H9 (cell line): ENCODE data around the gene CST5. TPM values are rescaled to one million over a fixed set of nuclear protein-coding genes. Genes with fewer than 3 reads are reported as not detected.
A peak's percentile ranks its signal among the peaks of the same experiment; 100 is the strongest.

ENCODE experiments used
- DNase-seq: peaks from one replicate; pipeline ENCODE4 v3.0.0-alpha.2; 2017
- H2AFZ ChIP-seq: one replicate; pipeline ENCODE4 v1.6.1; 2013; ENCODE audit warnings: mild to moderate bottlenecking, low read length, control low read depth, moderate library complexity
- H2AK5ac ChIP-seq: 2 replicates; pipeline ENCODE4 v1.6.1; 2013; ENCODE audit warnings: low read length, control low read depth, mixed read lengths; ENCODE audit not compliant: insufficient read length
- H2BK120ac ChIP-seq: one replicate; pipeline ENCODE4 v1.6.1; 2013; ENCODE audit warnings: low read depth, mild to moderate bottlenecking, low read length, control low read depth, inconsistent platforms; ENCODE audit not compliant: poor library complexity, severe bottlenecking
- H2BK12ac ChIP-seq: 2 replicates; pipeline ENCODE4 v1.6.1; 2013; ENCODE audit warnings: low read length, control low read depth, mixed read lengths, low read depth; ENCODE audit not compliant: insufficient read length
- H2BK15ac ChIP-seq: 2 replicates; pipeline ENCODE4 v1.6.1; 2013; ENCODE audit warnings: low read depth, low read length, control low read depth
- H2BK20ac ChIP-seq: one replicate; pipeline ENCODE4 v1.6.1; 2013; ENCODE audit warnings: low read depth, mild to moderate bottlenecking, low read length, control low read depth, inconsistent platforms; ENCODE audit not compliant: poor library complexity, severe bottlenecking
- H2BK5ac ChIP-seq: 2 replicates; pipeline ENCODE4 v1.6.1; 2013; ENCODE audit warnings: low read length, control low read depth, mixed read lengths; ENCODE audit not compliant: insufficient read length
- H3K14ac ChIP-seq: 2 replicates; pipeline ENCODE4 v1.6.1; 2013; ENCODE audit warnings: low read length, control low read depth; ENCODE audit not compliant: insufficient read depth
- H3K18ac ChIP-seq: 2 replicates; pipeline ENCODE4 v1.6.1; 2013; ENCODE audit warnings: low read depth, mild to moderate bottlenecking, mixed read lengths, low read length, control low read depth; ENCODE audit not compliant: insufficient read length
- H3K23ac ChIP-seq: 2 replicates; pipeline ENCODE4 v1.6.1; 2013; ENCODE audit warnings: low read length, control low read depth, mixed read lengths, low read depth; ENCODE audit not compliant: insufficient read length
- H3K23me2 ChIP-seq: 2 replicates; pipeline ENCODE4 v1.6.1; 2013; ENCODE audit warnings: low read depth, mild to moderate bottlenecking, mixed read lengths, low read length, control low read depth; ENCODE audit not compliant: insufficient read length, poor library complexity, severe bottlenecking
- H3K27ac ChIP-seq: 2 replicates; pipeline ENCODE4 v1.5.1; 2013; ENCODE audit warnings: low read length, control low read depth, mixed read lengths, low read depth; ENCODE audit not compliant: insufficient read length
- H3K27me3 ChIP-seq: 2 replicates; pipeline ENCODE4 v1.6.1; 2013; ENCODE audit warnings: low read length, control low read depth, inconsistent platforms; ENCODE audit not compliant: insufficient read depth
- H3K4ac ChIP-seq: 2 replicates; pipeline ENCODE4 v1.6.1; 2013; ENCODE audit warnings: low read depth, mild to moderate bottlenecking, control low read depth, inconsistent platforms, low read length, moderate library complexity
- H3K4me1 ChIP-seq: 2 replicates; pipeline ENCODE4 v1.6.1; 2013; ENCODE audit warnings: low read length, control low read depth, inconsistent platforms; ENCODE audit not compliant: insufficient read depth
- H3K4me2 ChIP-seq: 2 replicates; pipeline ENCODE4 v1.6.1; 2013; ENCODE audit warnings: low read length, control low read depth, mixed read lengths; ENCODE audit not compliant: insufficient read length, insufficient read depth
- H3K56ac ChIP-seq: 2 replicates; pipeline ENCODE4 v1.6.1; 2013; ENCODE audit warnings: low read depth, mild to moderate bottlenecking, mixed read lengths, low read length, control low read depth; ENCODE audit not compliant: insufficient read length
- H3K79me1 ChIP-seq: 2 replicates; pipeline ENCODE4 v1.6.1; 2013; ENCODE audit warnings: low read depth, mild to moderate bottlenecking, moderate library complexity, low read length, control low read depth, inconsistent platforms; ENCODE audit not compliant: insufficient read depth, poor library complexity, severe bottlenecking
- H3K79me2 ChIP-seq: 2 replicates; pipeline ENCODE4 v1.6.1; 2013; ENCODE audit warnings: low read length, control low read depth, inconsistent platforms; ENCODE audit not compliant: insufficient read depth
- H3K9ac ChIP-seq: 2 replicates; pipeline ENCODE4 v1.6.1; 2013; ENCODE audit warnings: low read length, control low read depth, mixed read lengths; ENCODE audit not compliant: insufficient read length; ENCODE audit errors: extremely low read depth
- H3K9me3 ChIP-seq: one replicate; pipeline ENCODE4 v1.6.1; 2013; ENCODE audit warnings: low read depth, low read length, inconsistent platforms; ENCODE audit not compliant: control insufficient read depth
- H3T11ph ChIP-seq: one replicate; pipeline ENCODE4 v1.6.1; 2013; ENCODE audit warnings: mild to moderate bottlenecking, low read length, control low read depth, inconsistent platforms
- H4K20me1 ChIP-seq: one replicate; pipeline ENCODE4 v1.6.1; 2013; ENCODE audit not compliant: control insufficient read depth, insufficient read length, insufficient read depth
- H4K5ac ChIP-seq: 2 replicates; pipeline ENCODE4 v1.6.1; 2013; ENCODE audit warnings: low read depth, mild to moderate bottlenecking, mixed read lengths, low read length, control low read depth; ENCODE audit not compliant: insufficient read length
- H4K8ac ChIP-seq: replicated peaks from 2 replicates; pipeline ENCODE4 v1.6.1; 2013; ENCODE audit warnings: low read length, control low read depth, mixed read lengths, low read depth; ENCODE audit not compliant: insufficient read length
- H4K91ac ChIP-seq: 2 replicates; pipeline ENCODE4 v1.6.1; 2013; ENCODE audit warnings: low read depth, mild to moderate bottlenecking, moderate library complexity, mixed read lengths, low read length, control low read depth; ENCODE audit not compliant: insufficient read length
- H3K27ac Mint-ChIP-seq, 3 experiments: 2 replicates in 2 of 3; 3 replicates in 1 of 3; pipeline ENCODE4 v1.8.0; 2020 to 2021; ENCODE audit warnings: mixed read lengths in 3 of 3, mild to moderate bottlenecking in 1 of 3, moderate library complexity in 1 of 3
- H3K27me3 Mint-ChIP-seq: 2 replicates; pipeline ENCODE4 v1.8.0; 2021; ENCODE audit warnings: low read depth, mild to moderate bottlenecking, moderate library complexity, mixed read lengths
- H3K36me3 Mint-ChIP-seq, 3 experiments: 2 replicates in 2 of 3; 3 replicates in 1 of 3; pipeline ENCODE4 v1.8.0; 2020 to 2021; ENCODE audit warnings: low read depth in 3 of 3, mixed read lengths in 3 of 3; ENCODE audit not compliant: insufficient read depth in 1 of 3
- H3K4me1 Mint-ChIP-seq, 2 experiments: 2 replicates each; pipeline ENCODE4 v1.8.0; 2020; ENCODE audit warnings: mixed read lengths in 2 of 2
- H3K4me3 Mint-ChIP-seq, 2 experiments: 2 replicates in 1 of 2; 3 replicates in 1 of 2; pipeline ENCODE4 v1.8.0; 2020 to 2021; ENCODE audit warnings: mild to moderate bottlenecking in 2 of 2, mixed read lengths in 2 of 2, moderate library complexity in 1 of 2
- H3K9me3 Mint-ChIP-seq, 2 experiments: 2 replicates in 1 of 2; 3 replicates in 1 of 2; pipeline ENCODE4 v1.8.0; 2020; ENCODE audit warnings: mild to moderate bottlenecking in 2 of 2, mixed read lengths in 2 of 2, moderate library complexity in 1 of 2
- WGBS: extraction: QIAGEN DNeasy Blood & Tissue Kit; methylation state at CpG from one replicate; pipeline ENCODE4 v1.1.7; 2013; ENCODE audit warnings: missing lambda C conversion rate, low lambda C conversion rate, mixed read lengths; ENCODE audit not compliant: insufficient read length; ENCODE audit errors: extremely low coverage; 5-methylcytosine and 5-hydroxymethylcytosine counted together
- total RNA-seq: library from RNA; stranded (reverse); gene quantifications from 2 replicates; pipeline ENCODE4 v1.2.1, GENCODE V29; 2021
- TF ChIP-seq, protein P1 (sequence below): fragments of 200-600 bp; sonication (generic); conservative IDR thresholded peaks from 3 replicates; pipeline ENCODE4 v1.8.0; 2021; ENCODE audit warnings: antibody characterized with exemption, mild to moderate bottlenecking

Gene CST5
- total RNA-seq, 1 experiment from 2014 or later: not detected

- Histone ChIP-seq H4K91ac (no peak overlapping the region), H4K5ac (no peak overlapping the region), H2BK12ac (no peak overlapping the region), H3T11ph (no peak overlapping the region), H3K9me3 (no peaks in the 10 kb centered on the region), H2BK20ac (no peak overlapping the region), H3K4me2 (no peak overlapping the region), H2BK5ac (no peak overlapping the region), H4K8ac (no peak overlapping the region), H3K56ac (no peak overlapping the region), H3K27me3 (no peaks in the 10 kb centered on the region), H2BK15ac (no peak overlapping the region), H4K20me1 (no peaks in the 10 kb centered on the region), H3K23ac (no peak overlapping the region), H3K79me2 (no peaks in the 10 kb centered on the region), H3K27ac (no peak overlapping the region), H3K18ac (no peak overlapping the region), H3K4me1 (peaks cover 14% of the 10 kb centered on the region; the same call in 1 of the 2 replicates), H3K9ac (no peak overlapping the region), H2AK5ac (no peak overlapping the region), H2BK120ac (no peak overlapping the region), H2AFZ (no peak overlapping the region), H3K4ac (no peak overlapping the region), H3K14ac (peak overlapping the region; percentile 50; the same call in 1 of the 2 replicates), H3K79me1 (no peaks in the 10 kb centered on the region), H3K23me2 (no peaks in the 10 kb centered on the region)
- H3K4me3 Mint-ChIP-seq: no peak overlapping the region; a peak in 1 of 5 replicates
- no peak for DNase-seq
- H3K27me3 Mint-ChIP-seq: no peaks in the 10 kb centered on the region; the same call in 1 of the 2 replicates
- H3K36me3 Mint-ChIP-seq: no peaks in the 10 kb centered on the region; a peak in 1 of 7 replicates
- H3K9me3 Mint-ChIP-seq: no peaks in the 10 kb centered on the region; a peak in 2 of 5 replicates
- peak overlapping the region in 1 of 3 experiments; percentile 46; a peak in 1 of 7 replicates for H3K27ac Mint-ChIP-seq
- TF ChIP-seq, protein P1, sequence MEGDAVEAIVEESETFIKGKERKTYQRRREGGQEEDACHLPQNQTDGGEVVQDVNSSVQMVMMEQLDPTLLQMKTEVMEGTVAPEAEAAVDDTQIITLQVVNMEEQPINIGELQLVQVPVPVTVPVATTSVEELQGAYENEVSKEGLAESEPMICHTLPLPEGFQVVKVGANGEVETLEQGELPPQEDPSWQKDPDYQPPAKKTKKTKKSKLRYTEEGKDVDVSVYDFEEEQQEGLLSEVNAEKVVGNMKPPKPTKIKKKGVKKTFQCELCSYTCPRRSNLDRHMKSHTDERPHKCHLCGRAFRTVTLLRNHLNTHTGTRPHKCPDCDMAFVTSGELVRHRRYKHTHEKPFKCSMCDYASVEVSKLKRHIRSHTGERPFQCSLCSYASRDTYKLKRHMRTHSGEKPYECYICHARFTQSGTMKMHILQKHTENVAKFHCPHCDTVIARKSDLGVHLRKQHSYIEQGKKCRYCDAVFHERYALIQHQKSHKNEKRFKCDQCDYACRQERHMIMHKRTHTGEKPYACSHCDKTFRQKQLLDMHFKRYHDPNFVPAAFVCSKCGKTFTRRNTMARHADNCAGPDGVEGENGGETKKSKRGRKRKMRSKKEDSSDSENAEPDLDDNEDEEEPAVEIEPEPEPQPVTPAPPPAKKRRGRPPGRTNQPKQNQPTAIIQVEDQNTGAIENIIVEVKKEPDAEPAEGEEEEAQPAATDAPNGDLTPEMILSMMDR: no peak
- WGBS: no CpG with 5 or more reads among the region's 5 CpGs
- H3K4me1 Mint-ChIP-seq: peaks cover 35 to 41% of the 10 kb centered on the region in 2 experiments
Observed at GRCh38 chr20:23874747-23875146, 4.8 kb downstream of the CST5 start.
